GM12878 (cell line): ENCODE measurements around the gene FABP2. TPM values are rescaled to one million over a fixed set of nuclear protein-coding genes. Genes with fewer than 3 reads are reported as not detected.

Experiments used
- ATAC-seq: fragments of 200-7000 bp; cut with Tn5 transposase; 3 replicates; pipeline ENCODE4 v1.9.1; 2020; ENCODE audit warnings: mild to moderate bottlenecking, moderate library complexity
- BruUV-seq: library from RNA; stranded (reverse); fragments of 400-500 nt; replicated peaks from 2 replicates; lab custom pipeline; 2021; lab: Mats Ljungman, UMichigan
- CTCF ChIA-PET: fragments of 300-600 bp; sonication (Branson Sonifier 250); formaldehyde crosslinking; extraction: SDS; loops from one replicate; lab custom pipeline; 2021; ENCODE audit warnings: inconsistent platforms; lab: Yijun Ruan, JAX
- POLR2A ChIA-PET: fragments of 350-600 bp; formaldehyde crosslinking; extraction: SDS; loops from one replicate; lab custom pipeline; 2021; ENCODE audit warnings: inconsistent platforms; lab: Charles Lee
- RAD21 ChIA-PET: fragments of 300-600 bp; sonication (Branson Sonifier 250); formaldehyde crosslinking; loops from one replicate; lab custom pipeline; 2023; ENCODE audit warnings: antibody characterized with exemption; ENCODE audit not compliant: unreplicated experiment; lab: Charles Lee
- SMC1A ChIA-PET: fragments of 300-600 bp; sonication (Branson Sonifier 250); formaldehyde crosslinking; loops from one replicate; lab custom pipeline; 2023; ENCODE audit not compliant: unreplicated experiment, uncharacterized antibody; lab: Charles Lee
- DNase-seq: peaks from one replicate; pipeline ENCODE4 v3.0.0-alpha.2; 2011; ENCODE audit warnings: low read depth, low spot score
- FAIRE-seq: peaks from 3 replicates; lab custom pipeline; 2011; peaks lifted over from hg19 to GRCh38; lab: Jason Lieb, UNC
- H2AFZ ChIP-seq: 2 replicates; pipeline ENCODE4 v1.6.0; 2011; ENCODE audit warnings: low read depth, low read length, control low read depth; ENCODE audit not compliant: control insufficient read depth
- H3K27ac ChIP-seq: 2 replicates; pipeline ENCODE4 v1.5.1; 2011; ENCODE audit warnings: control low read depth; ENCODE audit not compliant: control insufficient read depth, insufficient read depth
- H3K27me3 ChIP-seq, 2 experiments: replicated peaks in 1 of 2; 2 replicates each; pipeline versions ENCODE4 v1.6.0 to v1.6.1; 2011; ENCODE audit warnings: low read length in 1 of 2; ENCODE audit not compliant: control insufficient read depth in 2 of 2, insufficient read depth in 2 of 2
- H3K36me3 ChIP-seq, 2 experiments: 2 replicates each; pipeline ENCODE4 v1.5.1; 2011; ENCODE audit warnings: low read length in 1 of 2; ENCODE audit not compliant: control insufficient read depth in 2 of 2, insufficient read depth in 2 of 2
- H3K4me1 ChIP-seq: 2 replicates; pipeline ENCODE4 v1.6.1; 2011; ENCODE audit warnings: mild to moderate bottlenecking, low read length, moderate library complexity, mixed read lengths; ENCODE audit not compliant: control insufficient read depth, insufficient read depth
- H3K4me2 ChIP-seq: 2 replicates; pipeline ENCODE4 v1.6.0; 2011; ENCODE audit warnings: control low read depth; ENCODE audit not compliant: control insufficient read depth, insufficient read depth
- H3K4me3 ChIP-seq: fragments of 200-600 bp; sonication (generic); 2 replicates; pipeline ENCODE4 v1.5.1; 2016
- H3K79me2 ChIP-seq: 2 replicates; pipeline ENCODE4 v1.6.0; 2011; ENCODE audit warnings: low read length; ENCODE audit not compliant: control insufficient read depth, insufficient read depth
- H3K9ac ChIP-seq: 2 replicates; pipeline ENCODE4 v1.8.0; 2011; ENCODE audit warnings: low read length, control low read depth, mixed read lengths; ENCODE audit not compliant: control insufficient read depth, insufficient read depth
- H3K9me3 ChIP-seq: replicated peaks from 3 replicates; pipeline ENCODE4 v1.5.1; 2011; ENCODE audit warnings: mild to moderate bottlenecking, low read length; ENCODE audit not compliant: control insufficient read depth, insufficient read depth
- H4K20me1 ChIP-seq: 2 replicates; pipeline ENCODE4 v1.6.0; 2011; ENCODE audit not compliant: control insufficient read depth, insufficient read depth
- BCL11A ChIP-seq: IDR thresholded peaks from 2 replicates; pipeline ENCODE4 v1.6.1; 2011; ENCODE audit warnings: low read depth, low read length
- CHD4 ChIP-seq: fragments of 200-600 bp; sonication (generic); IDR thresholded peaks from 2 replicates; pipeline ENCODE4 v1.6.1; 2016; ENCODE audit warnings: mild to moderate bottlenecking
- ESRRA ChIP-seq: IDR thresholded peaks from 2 replicates; pipeline ENCODE4 v1.6.1; 2012; ENCODE audit warnings: mild to moderate bottlenecking, low read length, improper control_type of control experiment
- EZH2 ChIP-seq: IDR thresholded peaks from 2 replicates; pipeline ENCODE4 v1.6.1; 2012; ENCODE audit warnings: low read depth, mild to moderate bottlenecking, control low read depth, inconsistent platforms, low read length, borderline replicate concordance; ENCODE audit not compliant: control insufficient read depth
- FOXM1 ChIP-seq: IDR thresholded peaks from 2 replicates; pipeline ENCODE4 v1.6.1; 2012; ENCODE audit warnings: low read depth, mild to moderate bottlenecking, inconsistent platforms, low read length, moderate library complexity
- HDAC6 ChIP-seq: fragments of 200-600 bp; sonication (generic); IDR thresholded peaks from one replicate; pipeline ENCODE4 v1.8.0; 2017; ENCODE audit warnings: antibody characterized with exemption; ENCODE audit not compliant: unreplicated experiment
- NFIC ChIP-seq: IDR thresholded peaks from 2 replicates; pipeline ENCODE4 v1.6.1; 2012; ENCODE audit warnings: low read depth, mild to moderate bottlenecking, inconsistent platforms, low read length, moderate library complexity
- RCOR1 ChIP-seq: conservative IDR thresholded peaks from 2 replicates; pipeline ENCODE4 v1.6.1; 2012; ENCODE audit warnings: low read depth, low read length, improper control_type of control experiment
- SMAD1 ChIP-seq: fragments of 450-650 bp; IDR thresholded peaks from 2 replicates; pipeline ENCODE4 v1.6.1; 2018; ENCODE audit warnings: mild to moderate bottlenecking, low read depth; ENCODE audit not compliant: partially characterized antibody
- ZBED1 ChIP-seq: IDR thresholded peaks from 2 replicates; pipeline ENCODE4 v1.6.1; 2016; ENCODE audit warnings: borderline replicate concordance
- ZBTB33 ChIP-seq: fragments of 450-650 bp; IDR thresholded peaks from 2 replicates; pipeline ENCODE4 v1.6.1; 2017; ENCODE audit warnings: mild to moderate bottlenecking
- WGBS: methylation state at CpG from one replicate; pipeline ENCODE4 v1.1.6; 2016; ENCODE audit warnings: low lambda C conversion rate; ENCODE audit not compliant: insufficient replicate concordance, insufficient coverage; ENCODE audit errors: missing lambda C conversion rate; 5-methylcytosine and 5-hydroxymethylcytosine counted together
- in situ Hi-C: fragments of 300-500 bp; cut with MboI; formaldehyde crosslinking; loops from 9 replicates; pipeline ENCODE4 v1.14.3; 2018; ENCODE audit warnings: mixed read lengths
- intact Hi-C: fragments of 100-400 bp; cut with micrococcal nuclease; formaldehyde crosslinking; loops from one replicate; pipeline ENCODE4 v1.14.2; 2022; ENCODE audit not compliant: unreplicated experiment
- polyA plus RNA-seq, 11 experiments: library from polyadenylated mRNA; depleted of rRNA in 4 of 11; unstranded in 6 of 11; stranded (reverse) in 5 of 11; fragments of >200 nt; fragmentation: Nextera tagmentation in 4 of 11; fragmentation: Illumina TruSeq in 1 of 11; extraction: Ambion mirVana in 4 of 11; extraction: Trizol in 1 of 11; gene quantifications; 1 replicate in 1 of 11; 2 replicates in 10 of 11; pipeline versions ENCODE4 v1.2.1 to v1.2.3, GENCODE V29; 2011 to 2016; ENCODE audit warnings: inconsistent platforms in 2 of 11, missing spikeins in 2 of 11, low read depth in 1 of 11
- total RNA-seq, 4 experiments: library from RNA; depleted of rRNA in 3 of 4; stranded (reverse); fragments of >200 nt in 3 of 4; fragmentation: Illumina TruSeq in 1 of 4; extraction: Trizol in 1 of 4; gene quantifications; 2 replicates each; pipeline versions ENCODE4 v1.2.1 to v1.2.3, GENCODE V29; 2013 to 2021

FABP2 gene
- total and polyA plus RNA-seq, 10 of the 15 experiments (the other 5 are each of a cell fraction or from before 2014, with no cell fraction given) = not detected

DNA sequence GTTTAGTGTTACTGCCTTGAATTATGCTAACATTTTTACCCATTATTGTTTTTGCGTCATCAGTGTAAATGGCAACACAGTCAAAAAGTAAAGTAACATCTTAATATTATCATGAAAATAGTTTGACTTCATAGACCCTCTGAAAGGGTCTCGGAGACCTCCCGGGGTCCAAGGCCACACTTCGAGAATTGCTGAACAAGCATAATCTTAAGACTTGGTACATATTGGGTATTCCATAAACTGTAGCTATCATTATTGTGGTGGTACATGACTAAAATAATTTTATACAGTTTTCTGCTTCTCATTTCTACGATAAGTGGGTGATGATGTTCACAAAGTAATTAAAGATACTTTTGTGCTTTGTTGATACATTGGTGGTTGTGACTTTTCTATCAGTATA is 32.6 kb downstream of the FABP2 start:
- H2AFZ ChIP-seq = no peak overlapping the region
- H4K20me1 ChIP-seq = no peaks in the 10 kb centered on the region
- no peak overlapping the region for H3K4me2 ChIP-seq
- ChIA-PET SMC1A (no interaction called here), CTCF (interaction anchor here (1.0 to 3.2 kb wide), 4 partner anchors 9 to 248 kb away, joined by 3 to 11 read pairs (median 4); a partner anchor contains a TSS), RAD21 (no interaction called here), POLR2A (no interaction called here)
- H3K79me2 ChIP-seq = no peaks in the 10 kb centered on the region
- FAIRE-seq (no peak), ATAC-seq (no peak), DNase-seq (no peak)
- H3K9ac ChIP-seq = no peak overlapping the region
- no peak overlapping the region for H3K4me3 ChIP-seq
- no TSS peak for BruUV-seq
- 97% methylated on average over 5 of the region's 5 CpGs for WGBS
- no peaks in the 10 kb centered on the region for H3K9me3 ChIP-seq
- no peaks in the 10 kb centered on the region for H3K36me3 ChIP-seq
- no peaks in the 10 kb centered on the region for H3K27me3 ChIP-seq
- no peaks in the 10 kb centered on the region for H3K4me1 ChIP-seq
- no peak for TF ChIP-seq NFIC
- TF ChIP-seq EZH2 = no peak
- TF ChIP-seq FOXM1 = no peak
- TF ChIP-seq ZBED1 = no peak
- no peak for TF ChIP-seq CHD4
- no peak for TF ChIP-seq BCL11A
- TF ChIP-seq ZBTB33 = no peak
- TF ChIP-seq RCOR1 = no peak
- no peak for TF ChIP-seq SMAD1
- TF ChIP-seq ESRRA = no peak
- TF ChIP-seq HDAC6 = no peak
- no peak overlapping the region for H3K27ac ChIP-seq
- intact Hi-C loops = loop anchor here (5.0 to 10.0 kb wide), 2 partner anchors 77 to 515 kb away; partner anchors contain the start of gene USP53
- in situ Hi-C loops = no loop called here
